Amniotic stem cell (primary cell): ENCODE results near the gene RUNX2.
A peak's percentile ranks its signal among the peaks of the same experiment; 100 is the strongest.

Experiments used
- DNase-seq: peaks from one replicate; lab custom pipeline; 2025; lab: John Stamatoyannopoulos, UW

The RUNX2 gene

DNA sequence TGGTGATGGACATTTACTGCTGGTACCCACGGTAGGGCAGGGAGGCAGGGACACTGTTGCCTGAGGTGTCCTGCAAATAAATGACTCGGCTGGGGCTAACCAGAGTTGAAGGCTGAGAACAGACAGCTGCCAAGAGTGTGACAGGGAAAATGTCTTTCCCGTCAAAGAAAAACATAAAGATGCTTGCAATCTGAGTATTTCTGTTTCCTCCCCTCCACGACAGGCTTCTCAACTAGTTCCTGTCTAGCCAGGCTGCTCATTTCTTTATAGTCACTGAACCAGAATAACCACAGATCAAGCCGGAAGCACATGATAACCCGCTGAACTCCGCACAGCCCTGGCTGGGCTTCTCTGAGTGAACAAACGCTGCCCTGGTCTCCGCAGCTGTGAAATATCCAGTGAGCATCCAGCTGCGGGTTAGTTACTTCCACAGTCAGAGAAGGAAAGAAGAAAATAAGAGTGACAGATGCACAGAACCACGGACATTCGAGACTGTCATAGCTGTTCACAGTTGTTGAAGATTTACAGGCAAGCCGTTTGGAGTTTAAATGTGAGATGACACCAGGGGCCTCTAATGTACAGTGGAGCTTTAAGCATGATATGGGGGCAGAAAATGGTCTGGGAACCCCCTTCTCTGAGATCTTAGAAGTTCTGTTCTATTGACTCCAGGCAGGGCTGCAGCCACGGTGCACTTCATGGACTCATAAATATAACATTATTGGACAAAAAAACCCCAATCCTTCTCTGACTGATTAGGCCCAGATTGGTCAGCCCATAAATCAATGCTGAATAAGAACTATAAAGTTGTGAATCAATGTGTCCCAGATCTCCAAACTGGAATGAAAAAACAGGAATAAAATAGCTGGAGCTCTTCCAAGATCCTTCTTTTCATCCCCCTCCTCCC lies 349.5 kb downstream of the RUNX2 start:
- no peak for DNase-seq

DNA sequence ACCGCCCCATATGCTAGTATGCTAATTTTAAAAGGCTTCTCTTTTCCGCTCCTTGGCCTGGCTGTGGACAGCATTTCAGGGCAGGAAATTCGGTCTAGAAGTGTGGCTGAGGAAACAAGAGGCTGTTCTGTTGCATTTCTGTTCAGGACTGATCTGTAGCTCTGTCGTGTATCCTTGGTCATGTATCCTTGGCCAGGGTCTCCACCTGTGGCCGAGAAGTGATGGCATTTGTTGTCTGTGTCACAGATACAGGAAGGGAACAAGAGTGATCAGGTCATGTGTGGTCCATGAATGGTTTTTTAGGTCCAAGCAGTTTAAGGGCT lies 350.1 kb downstream of the RUNX2 start:
- DNase-seq: no peak

DNA sequence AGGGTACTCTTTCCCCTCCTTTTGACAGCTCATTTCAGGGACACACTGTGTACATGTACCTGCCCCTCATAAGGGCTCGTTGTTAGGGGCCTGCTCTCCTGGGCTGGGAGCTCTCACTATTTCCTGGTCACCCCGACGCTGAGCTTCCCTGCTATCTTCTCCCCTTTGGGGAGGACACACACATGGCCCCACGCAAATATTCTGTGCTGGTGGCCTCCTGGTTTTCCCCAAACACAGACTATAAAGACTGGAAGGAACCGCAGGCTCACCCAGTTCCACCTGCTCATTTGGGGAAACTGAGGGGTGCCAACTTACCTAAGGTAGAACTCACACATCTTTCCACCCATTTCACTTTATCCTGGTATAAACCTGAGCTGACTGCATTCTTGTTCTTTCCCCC lies 351.0 kb downstream of the RUNX2 start:
- no peak for DNase-seq

DNA sequence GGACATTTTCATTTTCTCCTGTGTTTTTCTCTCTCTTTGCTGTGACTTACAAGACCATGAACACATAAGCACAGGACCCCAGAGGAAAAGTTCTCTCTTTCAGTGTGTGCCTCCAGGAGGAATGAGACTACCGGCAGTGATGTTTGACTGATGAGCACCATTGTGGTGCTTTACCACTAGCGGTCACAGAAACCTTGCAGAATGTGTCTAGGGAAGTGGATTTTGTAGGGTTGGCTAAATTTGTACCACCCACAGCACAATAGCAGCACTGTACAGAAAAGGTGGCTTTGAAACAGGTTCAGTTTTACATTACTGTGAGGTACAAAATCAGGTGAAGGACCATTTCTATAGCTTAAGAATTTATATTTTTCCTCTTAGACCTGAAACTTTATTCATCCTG lies 351.5 kb downstream of the RUNX2 start:
- DNase-seq: no peak

DNA sequence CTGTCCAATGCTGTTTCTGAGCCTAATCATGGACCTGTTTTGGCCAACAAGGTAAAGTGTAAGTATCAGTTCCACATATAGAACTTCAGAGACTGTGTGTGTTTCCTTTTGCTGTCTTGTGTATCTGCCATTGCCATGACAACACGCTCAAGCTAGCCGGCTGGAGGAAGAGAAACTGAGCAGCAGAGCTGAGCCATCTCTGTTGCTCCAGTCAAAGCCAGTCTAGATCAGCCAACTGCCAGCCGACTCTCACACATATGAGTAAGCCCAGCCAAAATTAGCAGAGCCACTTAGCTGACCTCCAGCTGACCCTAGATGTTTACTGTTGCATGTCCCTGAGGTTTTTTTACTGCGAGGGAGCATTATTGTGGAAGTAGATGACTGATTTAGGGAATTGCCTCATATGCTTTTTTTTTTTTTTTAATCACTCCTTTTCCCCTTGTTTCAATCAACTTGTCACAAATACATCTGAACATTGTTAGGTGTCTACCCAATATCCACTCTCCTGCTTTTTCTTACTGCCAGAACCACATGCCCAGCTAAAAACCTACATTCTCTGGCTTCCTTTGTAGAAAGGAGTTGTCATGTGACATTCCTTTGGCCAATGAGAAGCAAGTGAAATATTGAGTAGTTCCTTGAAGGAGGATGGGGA lies 353.9 kb downstream of the RUNX2 start:
- no peak for DNase-seq

DNA sequence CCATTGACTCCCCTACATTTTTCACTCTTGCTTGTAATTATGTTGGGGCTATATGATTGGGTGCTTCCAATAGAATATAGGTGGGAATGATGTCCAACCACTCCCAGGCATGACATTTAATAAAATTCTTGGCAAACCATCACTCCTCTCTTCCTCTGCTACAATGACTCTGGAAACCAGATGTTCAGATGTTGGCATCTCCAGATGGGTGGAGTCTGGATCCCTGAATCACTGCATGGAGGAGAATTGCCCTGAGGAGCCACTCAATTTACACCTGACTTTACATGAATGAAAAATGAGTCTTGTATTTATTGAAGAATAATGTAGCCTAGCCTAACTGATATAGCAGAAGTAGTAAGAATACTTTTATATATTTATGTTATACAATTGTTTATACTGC lies 356.3 kb downstream of the RUNX2 start:
- no peak for DNase-seq

DNA sequence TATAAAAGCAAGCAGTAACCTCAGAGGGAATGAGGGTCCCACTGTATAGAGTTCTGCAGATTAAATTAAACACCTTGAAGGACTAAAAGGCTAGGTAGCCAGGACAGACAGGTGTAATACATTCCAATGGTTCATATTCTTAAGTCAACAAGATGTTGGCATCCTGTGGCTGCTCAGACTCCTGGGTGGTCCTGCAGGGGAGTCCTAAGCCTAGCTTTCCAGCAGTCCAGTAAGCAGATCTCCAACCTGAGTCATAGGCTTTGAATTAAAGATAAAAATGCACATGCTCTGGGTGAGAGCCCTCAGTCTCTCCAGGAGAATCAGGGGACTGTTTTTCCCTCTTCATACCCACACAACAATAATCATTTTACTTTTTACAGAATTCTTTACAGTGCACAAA lies 356.9 kb downstream of the RUNX2 start:
- DNase-seq: no peak

DNA sequence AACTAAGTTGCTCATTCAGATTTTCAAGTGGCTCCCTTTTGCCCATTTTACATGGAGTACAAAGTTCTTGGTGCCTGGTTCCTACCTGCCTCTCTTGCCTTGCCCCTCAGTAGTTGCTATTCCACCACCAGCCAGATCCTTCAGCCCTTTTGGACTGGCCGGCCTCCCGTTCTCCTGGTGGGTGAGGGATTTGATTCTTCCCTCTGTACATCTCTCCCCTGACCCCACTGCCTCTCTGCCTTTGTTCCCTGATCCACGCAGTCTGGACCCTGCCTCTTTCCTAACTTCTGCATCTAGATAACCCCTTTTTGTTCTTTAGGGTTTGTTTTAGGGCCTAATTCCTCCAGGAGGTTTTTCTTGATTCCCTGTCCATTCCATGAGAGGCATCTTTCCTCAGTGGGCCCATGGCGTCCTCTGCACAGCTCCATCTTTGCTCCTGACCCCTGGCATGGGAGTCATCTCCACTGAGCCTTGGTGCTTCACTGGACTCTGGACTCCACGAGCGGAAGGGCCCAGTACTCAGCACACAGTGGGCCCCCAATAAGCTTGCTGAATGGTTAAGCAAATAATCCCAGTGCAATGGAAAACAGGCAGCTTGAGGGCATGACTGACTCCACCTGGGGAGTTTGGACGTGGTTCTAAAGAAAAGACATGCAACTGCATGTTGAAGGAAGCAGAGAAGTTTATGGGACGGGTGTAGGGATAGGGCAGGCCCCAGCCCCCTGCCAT lies 358.9 kb downstream of the RUNX2 start:
- no peak for DNase-seq

DNA sequence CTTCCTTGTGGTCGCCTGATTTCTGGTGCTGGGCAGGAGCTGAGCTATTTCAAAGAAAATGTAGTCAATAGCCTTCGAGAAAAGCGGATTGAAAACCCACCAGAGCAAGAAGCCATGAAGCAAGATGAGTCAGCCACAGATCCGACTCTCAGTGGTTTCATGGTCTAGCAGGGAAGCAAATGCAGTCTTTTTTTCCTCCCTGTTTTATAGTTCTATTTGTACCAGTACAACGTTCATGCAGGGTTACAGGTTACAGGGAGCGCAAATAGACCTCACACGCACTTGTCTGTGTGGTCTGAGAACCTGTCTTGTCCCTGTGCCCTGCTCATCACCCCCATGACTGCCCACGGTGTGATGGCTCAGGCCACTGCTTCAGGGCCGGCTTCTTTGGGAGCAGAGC lies 359.4 kb downstream of the RUNX2 start:
- DNase-seq: no peak

DNA sequence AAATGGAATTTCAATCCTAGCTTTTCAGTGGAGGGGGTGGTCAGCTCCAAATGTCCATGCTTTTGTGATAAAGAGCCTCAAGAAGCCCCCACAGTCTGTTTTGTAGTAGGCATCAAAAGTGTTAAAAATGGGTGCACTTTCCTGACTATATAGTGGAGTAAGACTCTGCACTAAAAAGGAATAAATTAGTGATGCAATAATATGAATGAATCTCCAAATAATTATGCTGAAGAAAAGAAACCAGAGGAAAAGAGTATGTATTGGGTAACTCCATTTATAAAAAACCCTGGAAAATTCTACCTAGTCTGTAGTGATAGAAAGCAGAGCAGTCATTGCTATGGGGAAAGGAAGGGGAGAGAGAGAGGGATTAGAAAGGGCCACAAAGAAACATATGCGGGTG lies 360.1 kb downstream of the RUNX2 start:
- no peak for DNase-seq

DNA sequence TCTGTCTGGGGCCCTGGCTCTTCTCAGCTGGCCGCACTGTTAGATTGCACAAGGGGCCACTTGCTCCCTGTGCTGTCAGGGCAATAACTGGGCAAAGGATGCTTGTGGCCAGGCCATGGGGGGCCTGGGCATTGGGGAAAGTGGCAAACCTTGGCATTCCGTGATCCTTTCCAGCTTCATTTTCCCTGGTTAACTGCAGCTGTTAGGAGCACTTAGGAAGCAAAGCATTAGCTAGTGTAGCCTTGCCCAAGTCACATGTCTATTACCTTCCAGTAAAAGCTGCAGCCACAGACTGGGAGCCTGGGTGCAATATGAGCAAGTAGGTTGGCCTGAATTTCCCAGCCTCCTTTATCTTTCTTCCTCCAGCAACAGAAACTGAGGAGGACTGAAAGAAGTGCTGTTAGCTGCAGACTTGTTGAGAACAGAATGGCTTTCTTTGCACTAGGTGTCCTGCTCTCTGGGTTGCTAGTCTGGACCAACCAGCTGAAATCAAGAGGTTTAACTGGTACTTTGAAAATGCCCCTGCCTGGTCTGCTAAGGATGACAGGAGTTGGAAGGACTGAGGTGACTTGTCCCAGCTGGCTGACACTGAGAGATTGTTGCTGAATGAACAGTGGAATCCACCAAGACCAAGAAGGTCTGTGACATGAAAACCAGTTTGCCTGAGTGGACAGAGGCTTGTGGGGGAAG lies 361.9 kb downstream of the RUNX2 start:
- no peak for DNase-seq

DNA sequence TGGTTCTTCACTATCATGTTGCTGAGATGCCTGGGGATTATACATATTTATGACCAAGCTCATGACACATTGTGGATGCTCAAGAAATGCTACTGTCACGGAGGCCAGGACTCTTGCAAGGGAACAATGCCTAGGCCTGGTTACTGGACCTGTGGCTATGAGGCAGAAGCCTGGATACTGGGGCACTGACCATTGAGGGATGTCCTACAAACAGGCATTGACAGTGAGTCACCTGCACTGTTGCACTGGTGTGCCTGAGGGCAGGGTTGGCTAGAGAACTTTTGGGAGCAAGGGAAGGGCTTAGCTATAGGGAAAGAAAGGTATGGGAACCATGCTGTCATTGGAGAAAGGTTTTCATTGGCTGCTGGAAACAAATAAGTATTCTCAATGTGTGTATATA lies 362.7 kb downstream of the RUNX2 start:
- no peak for DNase-seq

DNA sequence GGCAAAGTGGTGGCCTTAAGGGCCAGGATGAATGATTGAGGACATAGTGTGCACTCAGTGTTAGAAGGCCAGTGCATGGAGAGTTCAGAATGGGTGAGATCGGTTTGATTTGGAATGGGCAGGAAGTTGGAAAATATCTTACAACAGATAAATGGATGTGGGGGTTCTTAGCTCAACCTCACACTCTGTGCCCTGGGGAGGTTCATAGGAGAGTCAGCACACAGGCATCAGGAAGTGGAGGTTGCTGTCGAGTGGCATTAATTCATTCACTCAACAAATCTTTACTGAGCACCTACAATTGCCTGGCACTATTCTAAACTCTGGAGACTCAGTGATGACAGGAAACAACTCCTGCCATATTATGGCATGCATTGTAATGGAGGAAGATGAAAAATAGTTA lies 363.3 kb downstream of the RUNX2 start:
- no peak for DNase-seq

DNA sequence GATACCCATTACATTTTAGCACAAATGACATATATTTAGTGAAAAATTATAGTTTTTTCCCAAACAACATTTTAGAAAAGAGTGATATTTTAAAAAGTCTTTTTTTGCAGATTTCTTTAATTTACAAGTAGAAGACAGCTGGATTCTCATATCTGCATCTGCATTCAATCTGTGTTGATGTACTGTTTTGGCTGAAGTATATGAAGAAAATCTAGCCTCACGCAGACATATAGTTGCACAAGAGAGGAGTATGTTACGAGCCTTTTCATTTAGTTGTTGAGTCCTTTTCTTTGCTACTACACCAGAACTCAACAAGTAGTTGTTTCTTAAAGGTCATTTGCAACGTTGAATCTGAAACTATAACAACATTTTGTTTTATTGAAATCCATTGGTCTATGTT lies 363.9 kb downstream of the RUNX2 start:
- DNase-seq: no peak

DNA sequence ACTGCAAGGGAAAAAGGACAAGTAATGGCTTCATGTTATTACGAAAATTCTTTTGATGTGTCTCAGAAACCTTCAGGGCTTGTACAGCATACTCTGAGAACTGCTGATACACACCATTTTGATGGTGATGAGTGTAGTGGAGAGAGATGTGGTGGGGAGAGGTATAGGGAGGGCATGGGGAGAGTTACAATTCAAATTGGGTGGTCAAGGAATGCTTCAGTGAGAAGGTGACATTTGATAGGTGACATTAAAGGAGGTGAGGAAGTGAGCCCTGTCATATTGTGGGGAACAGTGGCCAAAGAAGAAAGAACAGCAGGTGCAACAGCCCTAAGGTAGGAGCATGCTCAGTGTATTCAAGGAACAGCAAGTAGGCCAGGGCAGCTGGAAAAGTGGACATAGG lies 368.6 kb downstream of the RUNX2 start:
- DNase-seq: no peak

DNA sequence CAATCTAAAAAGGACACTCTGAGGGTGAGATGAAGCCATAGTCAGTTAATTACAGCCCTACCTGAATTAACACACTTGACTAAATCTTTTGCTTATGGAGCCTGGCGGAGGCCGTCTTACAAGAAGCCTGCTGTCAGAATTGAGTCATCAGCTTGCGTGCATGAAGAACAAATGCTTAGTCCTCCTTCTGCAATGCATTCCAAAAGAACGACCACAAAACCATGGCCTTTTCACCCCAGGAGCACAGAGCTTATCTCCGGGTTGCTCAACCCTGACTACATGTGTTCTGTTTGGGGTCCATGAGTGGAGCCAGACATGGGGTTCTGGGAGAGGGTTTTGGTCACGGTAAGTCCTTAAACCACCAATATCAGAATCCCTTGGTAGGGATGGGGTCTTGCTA lies 369.5 kb downstream of the RUNX2 start:
- peak; percentile 93 for DNase-seq

DNA sequence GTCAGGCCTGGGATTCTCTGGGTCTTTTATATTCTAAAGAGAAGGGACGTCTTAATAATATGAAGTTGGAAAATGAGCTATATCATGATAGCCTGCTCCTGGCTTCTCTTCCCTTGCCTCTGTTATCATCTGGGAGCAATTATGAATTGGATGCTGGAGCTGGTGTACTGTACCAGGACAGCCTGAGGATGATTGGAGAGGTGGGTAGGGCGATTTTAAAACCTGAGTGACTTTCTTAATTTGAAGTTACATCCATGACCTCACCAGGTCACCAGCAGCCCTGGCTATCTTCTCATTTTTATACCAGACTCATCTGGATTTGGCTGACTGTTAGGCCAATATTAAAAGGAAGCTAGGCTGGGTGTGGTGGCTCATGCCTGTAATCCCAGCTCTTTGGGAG lies 369.9 kb downstream of the RUNX2 start:
- no peak for DNase-seq

DNA sequence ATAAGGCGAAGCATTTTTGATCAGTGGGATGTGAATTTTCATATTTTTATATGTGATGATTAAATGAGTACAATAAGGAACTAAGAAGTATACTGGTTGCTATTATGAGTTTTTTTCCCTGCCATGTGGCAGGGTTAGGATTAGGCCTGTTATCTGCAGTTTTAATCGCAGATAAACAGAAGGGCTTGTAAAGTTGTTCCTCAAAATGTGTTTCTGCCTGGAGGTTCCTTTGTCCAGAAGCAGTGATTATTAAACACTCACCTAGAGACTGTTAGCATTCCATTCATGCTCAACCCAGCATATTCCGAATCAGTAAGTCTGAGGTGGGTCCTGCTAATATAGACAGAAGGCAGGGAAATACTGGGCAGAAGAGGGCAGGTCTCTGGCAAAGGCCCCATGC lies 371.5 kb downstream of the RUNX2 start:
- DNase-seq: no peak

DNA sequence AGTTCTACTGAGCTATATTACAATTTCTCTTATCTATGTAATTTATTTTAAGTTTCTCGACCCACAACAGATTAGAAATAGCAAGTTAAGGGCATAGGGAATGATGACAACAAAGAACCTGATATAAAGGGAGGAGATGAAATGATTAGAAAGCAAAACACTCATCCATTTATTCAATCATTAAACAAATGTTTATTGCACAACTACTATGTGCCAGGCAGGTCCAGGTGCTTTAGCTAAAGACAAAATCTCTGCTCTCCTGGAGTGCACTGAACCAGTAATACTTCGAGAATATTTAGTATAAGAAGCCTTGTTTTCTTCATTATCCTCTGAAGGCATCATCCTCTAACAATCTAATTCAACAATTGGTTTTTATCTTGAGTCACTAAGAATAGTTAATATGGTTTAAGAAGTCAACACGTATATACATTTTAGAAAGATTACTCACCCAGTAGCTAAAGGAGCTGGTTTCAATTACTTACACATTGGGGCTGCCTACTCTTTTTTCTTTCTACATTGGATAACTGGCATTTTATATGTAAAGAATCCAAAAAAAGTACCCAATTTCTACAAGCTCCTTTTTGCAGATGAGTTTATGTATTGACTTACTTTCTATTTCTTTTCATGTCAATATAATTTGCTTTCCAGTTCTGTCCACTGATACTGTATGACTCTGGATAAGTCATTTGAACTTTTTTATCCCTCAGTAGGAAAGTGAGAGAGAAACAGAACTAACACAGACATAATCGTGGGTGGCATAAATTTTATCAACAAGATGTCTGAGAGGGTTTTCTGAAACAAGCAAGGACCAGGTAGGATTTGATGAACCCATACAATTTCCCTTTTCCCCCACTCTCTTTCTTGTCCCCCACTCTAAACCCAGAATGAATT lies 375.0 kb downstream of the RUNX2 start:
- DNase-seq: no peak

DNA sequence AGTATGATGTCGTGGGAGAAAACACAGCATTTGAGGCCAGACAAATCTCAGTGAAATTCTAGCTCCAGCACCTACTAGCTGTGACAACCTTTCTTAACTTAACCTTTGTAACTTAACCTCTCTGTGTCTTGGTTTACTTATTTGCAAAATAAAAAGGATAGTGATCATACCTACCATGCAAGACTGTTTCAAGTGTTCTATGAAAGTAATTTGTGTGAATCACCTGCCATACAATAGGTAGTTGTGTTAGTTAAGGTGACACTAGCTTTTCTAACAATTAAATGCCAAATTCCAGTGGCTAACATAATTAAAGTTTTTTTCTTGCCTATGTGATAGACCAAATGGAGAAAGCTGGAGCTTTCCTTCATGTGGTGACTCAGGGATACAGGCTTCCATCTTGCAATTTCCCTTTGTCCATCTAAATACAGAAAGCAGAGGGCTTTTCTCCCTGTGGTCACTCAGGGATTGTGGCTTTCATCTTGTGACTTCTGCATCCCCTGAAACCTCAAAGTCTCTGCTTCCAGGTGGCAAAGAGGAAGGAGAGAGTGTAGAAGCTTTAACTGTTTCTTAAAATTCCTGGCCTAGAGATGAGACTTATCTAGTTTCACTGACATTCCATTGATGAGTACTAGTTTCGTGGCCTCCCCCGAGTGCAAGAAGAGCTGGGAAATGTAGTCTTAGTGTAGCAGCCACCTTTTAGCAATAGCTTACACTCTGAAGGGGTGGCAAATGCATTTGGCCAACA lies 376.1 kb downstream of the RUNX2 start:
- DNase-seq: no peak
